RPMI7951 (cell line): ENCODE results near the gene GGTLC1. TPM values are rescaled to one million over a fixed set of nuclear protein-coding genes. Genes with fewer than 3 reads are reported as not detected.
A peak's percentile ranks its signal among the peaks of the same experiment; 100 is the strongest.
"Not testable (repeated sequence)": the region's sequence is repeated elsewhere in the genome, so short reads cannot be mapped to it uniquely, and the experiment has no call there.

Source experiments
- DNase-seq: peaks from one replicate; pipeline ENCODE4 v3.0.0-alpha.2; 2012; ENCODE audit warnings: low read depth
- total RNA-seq: library from RNA; depleted of rRNA; stranded (reverse); fragments of >200 nt; shearing (Covaris generic); gene quantifications from 2 replicates; pipeline ENCODE4 v1.2.3, GENCODE V29; 2014

GGTLC1 gene
- total RNA-seq, 1 experiment from 2014 or later = not detected

DNA sequence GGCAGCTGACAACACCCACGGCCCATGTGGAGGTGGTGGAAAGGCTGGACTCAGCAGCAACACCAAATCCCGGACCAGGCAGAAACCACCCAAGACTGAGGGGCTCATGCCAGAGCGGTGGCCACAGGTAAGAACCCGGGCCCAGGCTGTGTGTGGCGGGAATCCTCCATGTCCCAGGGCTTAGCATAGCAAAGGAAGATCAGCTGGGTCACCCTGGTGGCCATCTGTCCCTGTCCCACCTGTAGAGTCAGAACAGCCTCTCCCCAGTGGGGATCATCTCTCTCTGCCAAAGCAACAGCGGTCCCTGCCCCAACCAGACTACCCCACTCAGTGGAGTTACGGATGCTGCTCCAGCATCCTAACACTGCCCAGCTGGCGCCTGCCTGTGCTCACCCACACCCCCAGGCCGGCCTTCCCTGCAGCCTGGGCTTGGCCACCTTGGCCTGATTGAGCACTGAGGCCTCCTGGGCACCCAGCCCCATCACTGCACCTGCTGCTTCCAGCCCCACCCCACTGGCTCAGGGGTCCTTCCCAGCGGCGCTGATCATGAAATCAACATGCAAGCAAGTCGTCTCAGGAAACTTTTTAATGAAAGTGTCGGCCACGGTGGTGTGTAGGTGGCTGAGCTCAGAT, 5.5 kb upstream of the GGTLC1 start:
- not testable (repeated sequence) for DNase-seq

DNA sequence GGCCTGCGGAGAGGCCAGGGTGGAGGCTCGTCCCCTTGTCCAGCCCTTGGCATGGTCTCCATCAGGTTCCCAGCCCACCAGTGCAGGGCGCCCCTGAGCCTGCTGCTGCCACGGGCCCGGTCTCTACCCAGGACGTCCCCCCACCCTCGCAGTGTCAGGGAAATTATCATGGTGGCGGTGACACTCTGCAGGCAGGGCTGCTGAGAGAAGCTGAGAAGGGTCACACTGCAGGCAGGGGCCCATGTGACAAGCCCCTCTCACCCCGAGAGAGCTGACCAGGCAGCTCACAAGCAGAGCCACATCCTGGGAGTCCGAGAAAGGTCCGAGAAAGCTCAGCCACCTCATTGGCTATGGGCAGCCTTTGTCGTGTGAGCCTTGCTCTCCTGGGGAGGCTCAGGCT, 4.9 kb upstream of the GGTLC1 start:
- DNase-seq = not testable (repeated sequence)

DNA sequence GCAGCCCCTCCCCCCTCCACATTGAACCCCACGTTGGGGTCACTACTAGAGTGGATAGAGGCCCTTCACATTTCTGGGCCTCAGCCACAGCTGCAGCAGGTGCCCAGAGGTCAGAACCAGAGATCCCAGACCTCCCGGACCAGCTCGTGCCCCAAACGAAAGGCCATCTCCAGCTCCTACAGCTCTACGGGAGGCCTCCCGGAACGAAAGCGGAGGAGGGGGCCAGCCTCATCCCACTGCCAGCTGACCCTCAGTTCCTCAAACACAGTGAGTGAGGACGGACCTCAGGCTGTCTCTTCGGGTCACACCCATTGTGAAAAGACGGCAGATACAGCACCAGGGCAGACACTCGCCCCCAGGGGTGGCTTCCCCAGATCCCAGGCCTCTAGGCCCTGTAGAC, 1.7 kb upstream of the GGTLC1 start:
- not testable (repeated sequence) for DNase-seq

DNA sequence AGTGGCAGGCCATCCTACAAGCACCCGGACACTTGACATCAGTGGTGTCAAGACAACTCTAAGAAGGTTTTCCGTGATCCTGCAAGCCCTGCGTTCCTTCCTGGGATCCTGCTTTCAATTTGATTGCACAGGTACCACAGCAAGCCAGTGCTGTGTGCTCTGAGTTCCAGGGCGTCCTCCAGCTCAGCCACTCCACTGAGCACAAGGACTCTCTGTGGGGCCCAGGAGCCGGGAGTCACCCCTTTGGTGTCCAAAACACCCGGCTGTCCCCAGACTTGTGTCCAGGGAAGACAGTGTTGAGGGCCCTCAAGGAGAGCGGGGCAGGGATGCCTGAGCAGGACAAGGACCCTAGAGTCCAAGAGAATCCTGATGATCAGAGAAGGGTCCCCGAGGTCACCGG, 387 bp upstream of the GGTLC1 start:
- DNase-seq = not testable (repeated sequence)

DNA sequence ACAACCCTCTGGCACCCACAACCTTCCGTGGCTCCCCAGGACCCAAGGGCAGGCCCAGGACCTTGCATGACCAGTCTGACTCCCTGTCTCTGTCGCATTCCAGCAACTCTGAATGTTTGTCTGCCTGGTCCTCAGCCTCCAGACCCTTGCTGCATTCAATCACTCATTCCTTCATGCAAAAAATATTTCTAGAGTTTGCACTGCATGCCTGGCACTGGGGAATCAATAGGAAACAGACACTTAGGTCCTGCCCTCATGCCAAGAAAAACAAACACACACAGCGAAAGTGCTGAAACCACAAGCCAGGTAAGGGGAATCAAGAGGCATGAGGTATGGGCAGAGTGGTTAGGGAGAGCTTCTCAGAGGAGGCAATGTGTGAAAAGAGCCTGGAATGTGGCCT, 1.9 kb downstream of the GGTLC1 start:
- not testable (repeated sequence) for DNase-seq

GRCh38 chr20:23986310-23986709, 2.3 kb downstream of the GGTLC1 start:
- not testable (repeated sequence) for DNase-seq

DNA sequence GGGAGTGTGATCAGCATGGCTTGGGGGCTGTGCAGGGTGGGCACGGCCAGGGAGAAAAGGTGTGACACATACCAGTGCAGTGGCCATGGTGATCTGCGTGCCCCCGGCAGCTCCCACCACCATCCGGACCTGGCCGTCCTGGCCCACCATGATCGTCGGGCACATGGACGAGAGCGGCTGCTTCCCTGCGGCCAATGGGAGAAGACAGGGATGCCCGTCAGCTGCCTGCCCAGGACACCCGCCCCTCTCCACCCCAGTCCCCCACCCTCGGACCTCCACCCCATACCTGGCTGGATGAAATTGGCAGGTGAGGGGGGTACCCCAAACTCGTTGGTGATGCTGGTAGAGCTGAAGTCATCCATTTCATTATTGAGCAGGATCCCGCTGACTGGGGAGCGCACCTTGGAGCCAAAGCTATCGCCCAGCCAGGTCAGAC, 2.8 kb downstream of the GGTLC1 start:
- not testable (repeated sequence) for DNase-seq

- DNase-seq = not testable (repeated sequence)
Observed at GRCh38 chr20:23985066-23985789, 3.4 kb downstream of the GGTLC1 start.

DNA sequence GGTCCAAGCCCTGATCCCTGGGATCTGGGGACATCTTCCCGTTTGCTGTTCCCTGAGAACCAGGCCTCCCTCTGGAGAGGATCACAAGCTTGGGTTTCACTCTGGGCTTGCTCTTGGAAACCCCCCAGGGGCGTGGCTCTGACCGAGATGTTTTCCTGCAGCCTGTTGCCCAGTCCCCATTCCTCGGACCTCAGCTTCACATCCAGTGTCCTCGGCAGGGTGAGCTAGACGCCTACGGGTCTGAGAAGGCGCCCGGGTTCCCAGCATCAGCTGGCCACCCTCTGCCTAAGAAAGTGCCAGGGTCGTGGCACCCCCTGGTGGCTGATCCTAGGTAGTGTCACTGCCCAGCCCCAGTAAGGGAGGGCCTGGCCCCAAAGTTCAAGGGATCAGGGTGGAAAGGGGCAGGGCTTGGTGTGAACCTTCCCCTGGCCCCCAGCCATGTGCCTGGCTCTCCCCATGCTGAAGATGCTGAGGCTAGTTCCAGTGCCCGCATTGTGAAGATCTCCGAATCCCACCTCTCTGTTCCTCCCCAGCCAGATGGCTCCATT, 4.0 kb downstream of the GGTLC1 start:
- peak; percentile 26 for DNase-seq

DNA sequence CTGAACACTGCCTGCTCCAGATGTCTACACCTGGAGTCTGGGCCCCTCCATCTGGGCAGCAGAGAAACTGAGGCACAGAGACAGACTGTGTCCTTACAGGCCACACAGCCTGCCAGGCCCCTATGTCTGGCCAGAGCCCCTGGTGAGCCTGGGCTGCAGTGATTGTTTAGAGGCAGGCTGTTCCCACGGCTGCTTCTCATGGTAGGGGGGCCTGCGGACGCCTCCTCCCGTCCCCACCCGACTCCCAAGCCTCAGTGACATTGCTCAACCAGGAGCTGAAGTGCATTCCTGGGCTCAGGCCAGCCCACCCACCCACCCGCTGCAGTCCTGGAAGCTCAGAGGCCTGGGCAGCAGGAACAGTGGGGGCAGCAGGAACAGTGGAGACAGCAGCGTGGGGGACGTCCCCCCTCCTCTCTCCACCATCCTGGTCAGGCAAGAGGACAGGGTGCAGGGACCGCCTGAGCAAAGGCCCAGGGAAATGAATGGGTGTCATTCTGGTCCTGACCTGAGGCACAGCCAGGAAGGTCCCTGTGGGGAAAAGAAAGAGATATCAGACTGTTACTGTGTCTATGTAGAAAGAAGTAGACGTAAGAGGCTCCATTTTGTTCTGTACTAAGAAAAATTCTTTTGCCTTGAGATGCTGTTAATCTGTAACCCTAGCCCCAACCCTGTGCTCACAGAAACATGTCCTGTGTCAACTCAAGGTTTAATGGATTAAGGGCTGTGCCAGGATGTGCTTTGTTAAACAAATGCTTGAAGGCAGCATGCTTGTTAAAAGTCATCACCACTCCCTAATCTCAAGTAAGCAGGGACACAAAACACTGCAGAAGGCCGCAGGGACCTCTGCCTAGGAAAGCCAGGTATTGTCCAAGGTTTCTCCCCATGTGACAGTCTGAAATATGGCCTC, 6.2 kb downstream of the GGTLC1 start:
- not testable (repeated sequence) for DNase-seq

- not testable (repeated sequence) for DNase-seq
Observed at GRCh38 chr20:23981526-23981925, 7.1 kb downstream of the GGTLC1 start.

DNA sequence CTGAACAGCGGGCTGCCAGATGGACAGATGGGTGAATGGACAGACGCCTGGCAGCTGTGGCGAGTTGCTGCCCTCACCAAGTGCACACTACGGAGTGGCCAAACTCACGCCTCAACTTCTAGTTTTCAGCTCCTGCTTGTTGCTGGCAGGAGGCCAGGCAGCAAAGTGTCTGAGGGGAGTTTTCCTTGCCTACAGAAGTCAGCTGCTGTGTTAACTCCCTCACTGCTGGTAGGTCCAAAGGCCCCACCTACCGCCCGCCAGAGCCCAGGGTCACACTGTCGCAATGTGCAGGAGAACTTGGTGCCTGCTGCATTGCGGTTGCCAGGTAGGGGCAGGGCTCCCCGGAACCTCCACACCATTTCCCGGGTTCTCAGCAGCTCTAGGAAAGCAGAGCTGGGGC, 7.6 kb downstream of the GGTLC1 start:
- DNase-seq = not testable (repeated sequence)

GRCh38 chr20:23979899-23980811, 8.4 kb downstream of the GGTLC1 start:
- DNase-seq = not testable (repeated sequence)

- not testable (repeated sequence) for DNase-seq
Observed at GRCh38 chr20:23979380-23979779, 9.2 kb downstream of the GGTLC1 start.

DNA sequence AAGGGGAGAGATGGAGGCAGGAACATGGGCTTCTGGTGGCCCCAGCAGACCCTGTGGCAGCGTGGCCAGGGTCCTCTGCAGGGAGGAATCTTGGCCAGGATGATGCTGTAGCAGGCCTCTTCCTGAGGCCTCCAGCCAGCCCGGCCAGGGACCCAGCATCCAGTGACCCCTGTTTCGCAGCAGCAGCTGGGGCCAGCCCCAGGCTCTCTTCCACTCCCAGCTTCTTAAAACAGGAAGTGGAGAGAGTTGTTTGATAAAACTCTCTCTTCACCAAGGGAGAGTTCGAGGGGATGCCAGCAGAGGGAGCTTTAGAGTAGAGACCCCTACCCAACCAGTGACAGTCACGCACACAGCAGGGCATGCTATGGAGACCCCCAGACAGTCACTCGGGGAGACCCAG, 10.1 kb downstream of the GGTLC1 start:
- not testable (repeated sequence) for DNase-seq

- DNase-seq = no peak
Observed at GRCh38 chr20:23974966-23975365, 13.6 kb downstream of the GGTLC1 start.

DNA sequence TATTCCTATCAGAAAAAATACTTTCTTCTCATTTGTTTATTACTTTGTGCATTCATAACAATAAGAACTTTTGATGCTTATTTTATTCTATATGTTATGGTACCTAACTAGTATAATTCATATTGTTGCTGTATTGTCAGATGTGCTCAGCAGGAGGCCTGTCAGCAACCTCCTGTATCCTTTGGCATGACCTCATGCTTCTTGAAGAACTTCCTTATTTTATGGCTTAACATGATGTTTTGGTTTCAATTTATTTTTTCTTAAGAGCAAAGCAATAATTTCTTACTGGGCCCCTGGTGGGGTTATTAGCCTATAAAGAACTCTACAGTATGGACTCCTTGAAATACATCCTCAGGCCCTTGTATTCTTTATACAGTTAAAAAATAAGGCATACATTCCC, 17.3 kb downstream of the GGTLC1 start:
- DNase-seq = no peak

DNA sequence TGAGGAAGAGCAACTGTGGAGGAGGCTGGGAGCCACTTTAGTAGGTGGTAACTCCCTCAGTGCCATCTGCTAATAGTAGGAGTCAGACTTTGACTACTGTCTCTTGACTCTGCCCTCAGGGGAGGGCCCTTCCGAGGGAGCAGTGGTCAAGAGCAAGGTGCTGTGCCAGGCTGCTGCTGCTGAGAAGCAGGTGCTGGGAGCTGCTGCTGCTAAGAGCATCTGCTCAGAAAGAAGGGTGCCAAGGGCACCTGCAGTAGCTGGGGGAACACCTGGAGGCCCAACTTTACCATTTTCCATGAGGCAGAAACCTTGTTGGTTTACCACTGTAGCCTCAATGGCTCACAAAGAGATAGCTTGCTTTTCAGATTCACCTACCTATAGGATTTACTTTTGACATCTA, 18.5 kb downstream of the GGTLC1 start:
- DNase-seq = no peak

DNA sequence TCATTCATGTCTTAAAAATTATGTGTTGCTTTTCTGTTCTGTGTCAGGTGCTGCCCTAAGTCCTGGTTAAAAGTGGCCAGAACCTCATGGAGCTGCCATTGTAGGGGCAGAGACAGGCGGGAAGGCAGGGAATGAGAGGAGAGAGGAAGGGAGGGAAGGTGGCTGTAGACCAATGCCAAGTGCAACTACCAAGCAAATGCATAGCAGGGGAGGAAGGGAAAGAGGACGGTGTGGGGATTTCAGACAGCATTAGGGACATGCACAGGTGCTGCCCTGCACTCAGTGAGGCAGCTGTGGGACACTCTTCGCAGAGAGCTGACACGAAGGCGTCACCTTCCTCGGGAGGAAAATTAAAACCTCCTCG, 21.0 kb downstream of the GGTLC1 start:
- no peak for DNase-seq

DNA sequence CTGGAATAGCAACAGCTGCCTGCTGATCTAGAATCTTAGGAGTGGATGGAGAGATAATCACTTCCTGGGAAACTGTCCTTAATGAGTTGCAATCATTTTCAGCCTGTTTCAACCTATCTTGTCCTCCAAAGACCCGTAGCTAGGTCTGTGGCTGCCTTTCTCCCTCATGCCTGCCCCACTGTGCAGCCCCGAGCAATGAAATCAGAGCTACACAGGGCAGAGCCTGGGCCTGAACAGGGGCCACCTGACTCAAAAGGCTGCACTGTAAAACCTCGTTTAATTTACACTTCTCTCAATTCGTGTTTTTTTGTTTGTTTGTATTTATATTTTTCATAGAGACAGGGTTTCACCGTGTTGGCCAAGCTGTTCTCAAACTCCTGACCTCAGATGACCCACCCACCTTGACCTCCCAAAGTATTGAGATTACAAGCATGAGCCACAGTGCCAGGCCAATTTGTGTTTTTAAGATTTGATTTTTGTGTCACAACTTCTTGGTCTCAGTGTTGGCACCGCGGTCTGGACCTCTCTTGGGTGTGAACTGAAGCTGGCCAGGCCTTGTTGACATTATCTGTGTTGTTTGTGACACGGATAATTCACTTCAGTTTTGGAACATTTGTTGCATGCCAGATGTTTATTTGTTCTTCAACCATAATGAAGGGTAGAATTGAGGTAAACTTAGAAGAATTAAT, 21.5 kb downstream of the GGTLC1 start:
- DNase-seq = no peak
